ENCODE results near the gene CDC20B. TPM values are rescaled to one million over a fixed set of nuclear protein-coding genes. Genes with fewer than 3 reads are reported as not detected.
"Not testable (repeated sequence)": the region's sequence is repeated elsewhere in the genome, so short reads cannot be mapped to it uniquely, and the experiment has no call there.

CDC20B gene
- total RNA-seq, 1 donor from 2014 or later, result not detected

GRCh38 chr5:55104946-55105701 lies 67.9 kb downstream of the CDC20B start:
- Histone ChIP-seq H3K4me3 (no peak overlapping the region), H3K27me3 (no peaks in the 10 kb centered on the region), H3K36me3 (no peaks in the 10 kb centered on the region), H3K27ac (no peak overlapping the region), H3K9me3 (no peaks in the 10 kb centered on the region), H3K4me1 (no peaks in the 10 kb centered on the region)
- no peak for TF ChIP-seq CTCF (IDR thresholded peaks at IDR 0.05)
- no peak for DNase-seq (ENCODE audit: low spot score in 2 of 2)
- intact Hi-C loops (cut with DNase I), result no loop called here

GRCh38 chr5:55104036-55104772 lies 68.8 kb downstream of the CDC20B start:
- Histone ChIP-seq H3K27ac (no peak overlapping the region), H3K4me3 (no peak overlapping the region), H3K9me3 (no peaks in the 10 kb centered on the region), H3K4me1 (no peaks in the 10 kb centered on the region), H3K27me3 (no peaks in the 10 kb centered on the region), H3K36me3 (no peaks in the 10 kb centered on the region)
- DNase-seq (ENCODE audit: low spot score in 2 of 2), result no peak
- intact Hi-C loops (cut with DNase I), result no loop called here
- TF ChIP-seq CTCF (IDR thresholded peaks at IDR 0.05), result no peak

GRCh38 chr5:55102348-55102747 lies 70.6 kb downstream of the CDC20B start, which contains the start of gene GZMA:
Gene GZMA (plus strand): TSS chr5:55102646. CDS start chr5:55102683, 37 bp downstream.
- Histone ChIP-seq H3K4me3 (no peak within 1 kb of the TSS), H3K9me3 (no peaks in the 10 kb centered on the region), H3K36me3 (no peaks in the 10 kb centered on the region), H3K27ac (no peak within 1 kb of the TSS), H3K4me1 (no peaks in the 10 kb centered on the region), H3K27me3 (no peaks in the 10 kb centered on the region)
- intact Hi-C loops (cut with DNase I), result no loop called here
- DNase-seq (ENCODE audit: low spot score in 2 of 2), result no peak
- TF ChIP-seq CTCF (IDR thresholded peaks at IDR 0.05), result no peak

GRCh38 chr5:55101556-55102276 lies 71.3 kb downstream of the CDC20B start:
- intact Hi-C loops (cut with DNase I), result no loop called here
- no peaks in the 10 kb centered on the region for H3K27me3 ChIP-seq
- no peak overlapping the region for H3K4me3 ChIP-seq
- no peak for DNase-seq (ENCODE audit: low spot score in 2 of 2)
- no peaks in the 10 kb centered on the region for H3K4me1 ChIP-seq
- H3K36me3 ChIP-seq, result no peaks in the 10 kb centered on the region
- H3K27ac ChIP-seq, result no peak overlapping the region
- no peak for TF ChIP-seq CTCF (IDR thresholded peaks at IDR 0.05)
- H3K9me3 ChIP-seq, result no peaks in the 10 kb centered on the region

- not testable (repeated sequence) for DNase-seq (ENCODE audit: low spot score in 2 of 2)
Measured at GRCh38 chr5:55101148-55101547, 71.8 kb downstream of the CDC20B start.

GRCh38 chr5:55096861-55097260 lies 76.1 kb downstream of the CDC20B start:
- Histone ChIP-seq H3K4me3 (no peak overlapping the region), H3K27ac (no peak overlapping the region), H3K27me3 (no peaks in the 10 kb centered on the region), H3K36me3 (no peaks in the 10 kb centered on the region), H3K4me1 (no peaks in the 10 kb centered on the region), H3K9me3 (no peaks in the 10 kb centered on the region)
- TF ChIP-seq CTCF (IDR thresholded peaks at IDR 0.05), result no peak
- intact Hi-C loops (cut with DNase I), result no loop called here
- DNase-seq (ENCODE audit: low spot score in 2 of 2), result no peak

More at GRCh38 chr5:55101148-55101547, 71.8 kb downstream of the CDC20B start:
- intact Hi-C loops (cut with DNase I); H3K27me3 ChIP-seq; H3K36me3 ChIP-seq; H3K4me1 ChIP-seq; H3K4me3 ChIP-seq; H3K27ac ChIP-seq; H3K9me3 ChIP-seq: not testable (repeated sequence)
